C4-2B (cell line): ENCODE results near the gene JAML.
A peak's percentile ranks its signal among the peaks of the same experiment; 100 is the strongest.

Experiments
- H3K27ac ChIP-seq: fragments of 450-650 bp; 2 replicates; pipeline ENCODE4 v1.5.1; 2017
- ZFX ChIP-seq: fragments of 450-650 bp; IDR thresholded peaks from 2 replicates; pipeline ENCODE4 v1.6.1; 2017
- TF ChIP-seq, protein P1 (sequence below): fragments of 450-650 bp; conservative IDR thresholded peaks from 2 replicates; pipeline ENCODE4 v1.5.1; 2017; ENCODE audit warnings: mild to moderate bottlenecking

The JAML gene

DNA sequence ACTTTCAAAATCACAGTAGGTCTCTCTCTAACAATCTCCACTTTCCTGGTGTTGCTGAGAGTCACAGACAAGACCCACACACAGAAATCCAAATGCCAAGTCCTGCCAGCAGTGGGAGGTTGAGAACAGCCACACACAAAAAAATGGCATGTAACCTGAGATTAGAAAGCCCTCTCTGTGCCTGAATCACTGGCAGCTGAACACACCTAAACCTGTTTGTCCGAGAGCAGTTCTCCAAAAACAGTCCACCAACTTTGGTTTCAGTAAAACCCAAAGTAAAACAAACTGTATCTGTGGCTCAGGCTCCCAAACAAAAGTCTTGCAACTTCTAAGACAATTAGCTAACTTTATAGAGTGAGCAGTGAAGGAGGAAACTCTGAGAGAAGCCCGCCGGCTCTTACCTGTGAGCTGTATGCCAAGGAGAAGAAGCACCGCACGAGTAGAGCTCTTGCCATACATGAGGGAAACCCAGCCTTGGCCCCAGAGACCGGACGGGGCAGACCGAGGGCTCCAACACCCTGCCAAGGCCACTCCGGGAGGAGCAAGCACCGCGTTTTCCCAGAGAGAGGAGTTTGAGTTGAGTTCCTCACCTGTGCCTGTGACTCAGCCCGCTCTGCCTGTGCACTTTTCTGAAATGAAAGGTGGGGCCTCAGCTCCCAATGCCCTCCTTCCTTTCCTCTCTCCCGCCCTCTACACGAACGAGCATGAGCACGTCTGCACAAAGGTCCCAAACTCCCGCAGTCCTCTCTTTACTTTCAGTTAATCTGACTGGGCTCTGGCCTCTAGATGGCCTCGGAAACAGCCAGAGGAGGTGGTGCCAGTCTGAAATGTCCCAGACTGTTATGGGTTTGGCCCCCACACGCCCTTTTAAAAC is 39.1 kb upstream of the JAML start, which contains the start of gene MPZL2:
TSS of gene MPZL2 (minus strand) at position 603 of the 874 bp plus-strand sequence. CDS start at position 459, 144 bp downstream.
- H3K27ac ChIP-seq: peak within 1 kb of the TSS; percentile 85
- TF ChIP-seq, protein P1, sequence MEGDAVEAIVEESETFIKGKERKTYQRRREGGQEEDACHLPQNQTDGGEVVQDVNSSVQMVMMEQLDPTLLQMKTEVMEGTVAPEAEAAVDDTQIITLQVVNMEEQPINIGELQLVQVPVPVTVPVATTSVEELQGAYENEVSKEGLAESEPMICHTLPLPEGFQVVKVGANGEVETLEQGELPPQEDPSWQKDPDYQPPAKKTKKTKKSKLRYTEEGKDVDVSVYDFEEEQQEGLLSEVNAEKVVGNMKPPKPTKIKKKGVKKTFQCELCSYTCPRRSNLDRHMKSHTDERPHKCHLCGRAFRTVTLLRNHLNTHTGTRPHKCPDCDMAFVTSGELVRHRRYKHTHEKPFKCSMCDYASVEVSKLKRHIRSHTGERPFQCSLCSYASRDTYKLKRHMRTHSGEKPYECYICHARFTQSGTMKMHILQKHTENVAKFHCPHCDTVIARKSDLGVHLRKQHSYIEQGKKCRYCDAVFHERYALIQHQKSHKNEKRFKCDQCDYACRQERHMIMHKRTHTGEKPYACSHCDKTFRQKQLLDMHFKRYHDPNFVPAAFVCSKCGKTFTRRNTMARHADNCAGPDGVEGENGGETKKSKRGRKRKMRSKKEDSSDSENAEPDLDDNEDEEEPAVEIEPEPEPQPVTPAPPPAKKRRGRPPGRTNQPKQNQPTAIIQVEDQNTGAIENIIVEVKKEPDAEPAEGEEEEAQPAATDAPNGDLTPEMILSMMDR: peak; percentile 28
- no peak for TF ChIP-seq ZFX

DNA sequence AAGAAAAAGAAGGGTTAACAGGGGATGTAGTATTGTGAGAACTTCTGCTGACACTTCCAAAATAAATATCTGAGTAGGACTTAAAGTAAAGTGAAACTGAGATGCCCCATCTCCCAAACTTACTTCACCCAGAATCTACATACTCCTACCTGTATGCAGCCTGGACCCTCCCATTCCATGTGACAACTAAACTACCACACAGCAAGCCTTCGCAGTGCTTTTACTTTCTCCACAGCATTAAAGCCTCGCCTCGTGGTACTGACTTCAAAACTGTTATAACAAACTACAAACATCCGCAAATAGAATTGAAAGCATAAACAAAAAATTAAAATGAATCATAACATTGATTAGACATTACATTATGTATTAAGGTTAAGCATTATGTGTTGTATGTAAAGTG is 38.3 kb upstream of the JAML start:
- TF ChIP-seq, protein P1: no peak
- no peak for TF ChIP-seq ZFX
- peak overlapping the region; percentile 85; the same call in 1 of the 2 replicates for H3K27ac ChIP-seq

DNA sequence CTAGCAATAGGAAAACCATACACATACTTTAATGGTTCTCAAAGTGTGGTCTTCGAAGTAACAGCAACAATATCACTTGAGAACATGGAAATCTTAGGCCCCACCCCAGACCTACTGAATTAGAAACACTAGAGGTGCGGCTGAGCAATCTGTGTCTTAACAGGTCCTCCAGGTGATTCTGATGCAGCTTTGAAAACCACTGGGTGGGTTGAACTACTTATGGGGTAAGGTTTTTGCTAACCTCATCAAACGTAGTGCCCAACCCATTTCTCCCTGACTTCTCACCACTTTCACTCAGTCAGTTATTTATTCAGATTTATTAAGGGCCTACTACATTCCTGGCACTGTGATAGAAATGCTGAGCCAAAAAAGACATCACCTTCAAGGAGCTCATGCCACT is 35.5 kb upstream of the JAML start:
- H3K27ac ChIP-seq: no peak overlapping the region
- TF ChIP-seq, protein P1: no peak
- TF ChIP-seq ZFX: no peak

DNA sequence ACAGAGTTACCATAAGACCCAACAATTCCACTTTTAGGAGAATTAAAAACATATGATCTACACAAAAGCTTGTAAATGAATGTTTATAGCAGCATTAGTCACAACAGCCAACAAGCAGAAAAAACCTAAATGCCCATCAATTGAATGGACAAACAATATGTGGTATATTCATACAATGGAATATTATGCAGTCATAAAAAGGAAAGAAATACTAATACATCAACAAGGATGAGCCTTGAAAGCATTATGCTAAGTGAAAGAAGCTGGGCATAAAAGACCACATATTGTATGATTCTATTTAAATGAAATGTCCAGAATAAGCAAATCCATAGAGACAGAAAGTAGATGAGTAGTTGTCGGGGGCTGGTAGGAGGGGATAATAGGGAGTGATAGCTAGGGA is 34.3 kb upstream of the JAML start:
- H3K27ac ChIP-seq: no peak overlapping the region
- no peak for TF ChIP-seq ZFX
- TF ChIP-seq, protein P1: no peak

DNA sequence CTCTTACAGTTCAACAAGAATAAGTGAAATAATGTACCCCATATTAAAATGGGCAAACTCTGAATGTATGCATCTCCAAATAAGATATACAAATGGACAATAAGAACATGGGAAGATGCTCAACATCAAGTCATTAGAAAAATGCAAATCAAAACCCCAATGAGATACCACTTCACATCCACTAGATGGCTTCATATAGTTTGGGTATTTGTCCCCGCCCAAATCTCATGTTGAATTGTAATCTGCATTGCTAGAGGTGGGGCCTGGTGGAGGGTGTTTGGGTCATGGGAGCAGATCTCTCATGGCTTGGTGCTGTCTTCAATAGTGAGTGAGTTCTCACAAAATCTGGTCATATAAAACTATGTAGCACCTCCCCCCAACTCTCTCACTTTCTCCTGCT is 33.6 kb upstream of the JAML start:
- TF ChIP-seq, protein P1: peak; percentile 44
- no peak for TF ChIP-seq ZFX
- H3K27ac ChIP-seq: no peak overlapping the region

DNA sequence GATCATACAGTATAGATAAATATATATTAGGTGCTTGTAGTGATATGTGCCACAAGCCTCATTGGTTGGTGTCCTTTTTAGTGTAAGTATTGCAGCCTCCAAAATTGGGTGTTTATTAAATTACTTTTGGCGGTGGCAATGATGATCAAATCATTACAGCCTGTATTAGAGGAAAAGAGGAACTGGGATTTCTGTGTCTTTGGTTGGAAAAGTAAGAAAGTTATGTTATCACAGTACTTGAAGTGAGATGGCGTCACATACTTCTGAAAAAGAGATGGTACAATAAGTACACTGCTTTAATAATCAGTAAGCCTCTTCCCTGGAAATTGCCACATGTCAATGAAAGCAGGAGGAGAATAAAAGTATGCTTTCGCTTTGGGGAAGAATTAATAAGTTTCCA is 27.9 kb upstream of the JAML start:
- no peak overlapping the region for H3K27ac ChIP-seq

More for the DNA sequence above, 27.9 kb upstream of the JAML start:
- TF ChIP-seq ZFX: no peak
- TF ChIP-seq, protein P1: no peak
